ENCODE data around the gene MLEC.

The MLEC gene

GRCh38 chr12:120690978-120691377, 4.0 kb downstream of the MLEC start:
- no peak for DNase-seq (ENCODE audit: low read depth, low spot score)
- TF ChIP-seq CTCF (IDR thresholded peaks at IDR 0.05; ENCODE audit: low read depth, low read length), result no peak
- H3K4me3 ChIP-seq (ENCODE audit: low read depth, low read length), result no peak overlapping the region
- in situ Hi-C loops (cut with HindIII; ENCODE audit: low sequenced_read_pairs), result no loop called here

- H3K4me3 ChIP-seq (ENCODE audit: low read depth, low read length), result no peak overlapping the region
- TF ChIP-seq CTCF (IDR thresholded peaks at IDR 0.05; ENCODE audit: low read depth, low read length), result no peak
- DNase-seq (ENCODE audit: low read depth, low spot score), result no peak
- in situ Hi-C loops (cut with HindIII; ENCODE audit: low sequenced_read_pairs), result no loop called here
These were observed 5.6 kb downstream of the MLEC start for GRCh38 chr12:120692524-120693033.

- in situ Hi-C loops (cut with HindIII; ENCODE audit: low sequenced_read_pairs), result no loop called here
- no peak overlapping the region for H3K4me3 ChIP-seq (ENCODE audit: low read depth, low read length)
- no peak for DNase-seq (ENCODE audit: low read depth, low spot score)
- TF ChIP-seq CTCF (IDR thresholded peaks at IDR 0.05; ENCODE audit: low read depth, low read length), result no peak
These were observed 6.9 kb downstream of the MLEC start for GRCh38 chr12:120693848-120694247.

DNA sequence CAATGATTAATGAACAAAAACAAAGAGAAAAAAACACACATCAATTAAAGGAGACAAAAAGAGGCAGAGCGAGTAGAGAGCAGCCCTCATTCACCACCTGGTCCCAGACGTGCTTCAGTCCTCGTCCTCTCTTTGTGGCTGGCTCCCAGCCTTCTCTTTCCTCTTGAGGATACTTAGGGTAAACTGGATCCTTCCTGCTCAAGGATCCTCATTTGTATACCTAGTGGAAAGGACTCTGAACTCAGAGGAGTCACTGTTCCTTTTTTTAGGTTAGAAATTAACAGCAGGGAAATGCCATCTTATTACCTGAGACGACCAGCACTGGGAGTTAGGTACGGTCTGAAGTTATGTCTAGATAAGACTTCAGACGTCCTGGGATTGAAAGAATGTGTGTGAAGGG, 9.7 kb downstream of the MLEC start:
- no peak for TF ChIP-seq CTCF (IDR thresholded peaks at IDR 0.05; ENCODE audit: low read depth, low read length)
- DNase-seq (ENCODE audit: low read depth, low spot score), result no peak
- H3K4me3 ChIP-seq (ENCODE audit: low read depth, low read length), result no peak overlapping the region
- in situ Hi-C loops (cut with HindIII; ENCODE audit: low sequenced_read_pairs), result no loop called here

- no peak overlapping the region for H3K4me3 ChIP-seq (ENCODE audit: low read depth, low read length)
- no peak for DNase-seq (ENCODE audit: low read depth, low spot score)
- no peak for TF ChIP-seq CTCF (IDR thresholded peaks at IDR 0.05; ENCODE audit: low read depth, low read length)
- in situ Hi-C loops (cut with HindIII; ENCODE audit: low sequenced_read_pairs), result no loop called here
These were observed 10.4 kb downstream of the MLEC start for GRCh38 chr12:120697344-120697743.

GRCh38 chr12:120698665-120699064, 11.7 kb downstream of the MLEC start:
- in situ Hi-C loops (cut with HindIII; ENCODE audit: low sequenced_read_pairs), result no loop called here
- DNase-seq (ENCODE audit: low read depth, low spot score), result no peak
- no peak overlapping the region for H3K4me3 ChIP-seq (ENCODE audit: low read depth, low read length)
- TF ChIP-seq CTCF (IDR thresholded peaks at IDR 0.05; ENCODE audit: low read depth, low read length), result no peak

GRCh38 chr12:120699553-120699952, 12.6 kb downstream of the MLEC start:
- no peak overlapping the region for H3K4me3 ChIP-seq (ENCODE audit: low read depth, low read length)
- TF ChIP-seq CTCF (IDR thresholded peaks at IDR 0.05; ENCODE audit: low read depth, low read length), result no peak
- in situ Hi-C loops (cut with HindIII; ENCODE audit: low sequenced_read_pairs), result no loop called here
- DNase-seq (ENCODE audit: low read depth, low spot score), result no peak

All from astrocyte of the spinal cord (primary cell).